Omental fat pad (tissue), 4 donors: ENCODE data around the gene PTPRG. TPM values are rescaled to one million over a fixed set of nuclear protein-coding genes. Genes with fewer than 3 reads are reported as not detected.

Experiments used
- ATAC-seq: fragments of 150-250 bp; one replicate; pipeline ENCODE4 v1.9.1; 2016; ENCODE audit warnings: mild to moderate bottlenecking, moderate library complexity; ENCODE audit not compliant: low FRiP score
- DNase-seq: peaks from one replicate; pipeline ENCODE4 v3.0.0-alpha.2; 2019; ENCODE audit warnings: low spot score
- CTCF ChIP-seq, 3 donors: fragments of 450-650 bp; IDR thresholded peaks; one replicate each; pipeline ENCODE4 v1.5.1; 2016 to 2017; ENCODE audit warnings: antibody characterized with exemption in 3 of 3, mild to moderate bottlenecking in 3 of 3, moderate library complexity in 2 of 3
- total RNA-seq, 4 donors: library from RNA; depleted of rRNA; stranded (reverse); fragments of >200 nt; gene quantifications; one replicate each; pipeline ENCODE4 v1.1.0, GENCODE V29; 2016

Gene PTPRG
- total RNA-seq, 4 donors from 2014 or later = 90.0 to 172 (median 104) TPM

GRCh38 chr3:61570813-61571212 lies 9.4 kb downstream of the PTPRG start:
- DNase-seq = no peak
- TF ChIP-seq CTCF (IDR thresholded peaks at IDR 0.05) = no peak
- no peak for ATAC-seq

GRCh38 chr3:61571516-61572336 lies 10.4 kb downstream of the PTPRG start:
- no peak for TF ChIP-seq CTCF (IDR thresholded peaks at IDR 0.05)
- DNase-seq (no peak), ATAC-seq (peak; percentile 41)

GRCh38 chr3:61572879-61573278 lies 11.5 kb downstream of the PTPRG start:
- DNase-seq (no peak), ATAC-seq (no peak)
- TF ChIP-seq CTCF (IDR thresholded peaks at IDR 0.05) = no peak

GRCh38 chr3:61573441-61573840 lies 12.1 kb downstream of the PTPRG start:
- ATAC-seq (no peak), DNase-seq (no peak)
- no peak for TF ChIP-seq CTCF (IDR thresholded peaks at IDR 0.05)

- no peak for TF ChIP-seq CTCF (IDR thresholded peaks at IDR 0.05)
- no peak for ATAC-seq
- DNase-seq = no peak
Measured at GRCh38 chr3:61574854-61575253, 13.5 kb downstream of the PTPRG start.

GRCh38 chr3:61575893-61576292 lies 14.5 kb downstream of the PTPRG start:
- TF ChIP-seq CTCF (IDR thresholded peaks at IDR 0.05) = no peak
- no peak for DNase-seq
- ATAC-seq = no peak

- DNase-seq = no peak
- no peak for ATAC-seq
- TF ChIP-seq CTCF (IDR thresholded peaks at IDR 0.05) = no peak
Measured at GRCh38 chr3:61577760-61578159, 16.4 kb downstream of the PTPRG start.
